Hepatocyte (in vitro differentiated cells): ENCODE data around the gene PLLP. TPM values are rescaled to one million over a fixed set of nuclear protein-coding genes. Genes with fewer than 3 reads are reported as not detected.
A peak's percentile ranks its signal among the peaks of the same experiment; 100 is the strongest.

Source experiments
- DNase-seq: peaks from one replicate; pipeline ENCODE4 v3.0.0-alpha.2; 2016; ENCODE audit warnings: low spot score
- H2AFZ ChIP-seq: fragments of 200-600 bp; sonication (generic); 2 replicates; pipeline ENCODE4 v1.6.0; 2016; ENCODE audit warnings: antibody characterized with exemption, mild to moderate bottlenecking
- H3K27ac ChIP-seq: fragments of 200-600 bp; sonication (generic); 2 replicates; pipeline ENCODE4 v1.5.1; 2016; ENCODE audit warnings: mild to moderate bottlenecking
- H3K27me3 ChIP-seq: fragments of 200-600 bp; sonication (generic); 2 replicates; pipeline ENCODE4 v1.6.1; 2016
- H3K36me3 ChIP-seq: fragments of 200-600 bp; sonication (generic); replicated peaks from 2 replicates; pipeline ENCODE4 v1.5.1; 2016; ENCODE audit warnings: low read depth; ENCODE audit not compliant: insufficient read depth
- H3K4me1 ChIP-seq: fragments of 200-600 bp; sonication (generic); 2 replicates; pipeline ENCODE4 v1.5.1; 2016; ENCODE audit warnings: mild to moderate bottlenecking, moderate library complexity; ENCODE audit not compliant: insufficient read depth
- H3K4me2 ChIP-seq: fragments of 200-600 bp; sonication (generic); 2 replicates; pipeline ENCODE4 v1.6.0; 2016
- H3K4me3 ChIP-seq: fragments of 200-600 bp; sonication (generic); 2 replicates; pipeline ENCODE4 v1.5.1; 2016; ENCODE audit warnings: mild to moderate bottlenecking
- H3K79me2 ChIP-seq: fragments of 200-600 bp; sonication (generic); 2 replicates; pipeline ENCODE4 v1.6.0; 2017; ENCODE audit warnings: mild to moderate bottlenecking
- H3K9me2 ChIP-seq: fragments of 200-600 bp; sonication (generic); replicated peaks from 2 replicates; pipeline ENCODE4 v1.6.0; 2017; ENCODE audit warnings: mild to moderate bottlenecking; ENCODE audit not compliant: insufficient read depth
- H3K9me3 ChIP-seq: fragments of 200-600 bp; sonication (generic); 2 replicates; pipeline ENCODE4 v1.5.1; 2016; ENCODE audit warnings: low read depth, mild to moderate bottlenecking
- H4K20me1 ChIP-seq: fragments of 200-600 bp; sonication (generic); 2 replicates; pipeline ENCODE4 v1.6.0; 2016; ENCODE audit warnings: mild to moderate bottlenecking; ENCODE audit not compliant: insufficient read depth, poor library complexity, severe bottlenecking
- CTCF ChIP-seq: fragments of 200-600 bp; sonication (generic); IDR thresholded peaks from 2 replicates; pipeline ENCODE4 v1.5.1; 2016; ENCODE audit warnings: antibody characterized with exemption, mild to moderate bottlenecking; ENCODE audit not compliant: poor library complexity
- EZH2 ChIP-seq: fragments of 200-600 bp; sonication (generic); IDR thresholded peaks from 2 replicates; pipeline ENCODE4 v1.6.1; 2016; ENCODE audit warnings: antibody characterized with exemption, mild to moderate bottlenecking, borderline replicate concordance
- EZH2phosphoT487 ChIP-seq: fragments of 200-600 bp; sonication (generic); IDR thresholded peaks from one replicate; pipeline ENCODE4 v1.6.1; 2018; ENCODE audit warnings: antibody characterized with exemption, mild to moderate bottlenecking, low read depth, moderate library complexity; ENCODE audit not compliant: unreplicated experiment, severe bottlenecking
- WGBS: methylation state at CpG from one replicate; pipeline ENCODE4 v1.1.6; 2016; ENCODE audit warnings: low lambda C conversion rate; ENCODE audit errors: missing lambda C conversion rate; 5-methylcytosine and 5-hydroxymethylcytosine counted together
- polyA plus RNA-seq: library from polyadenylated mRNA; unstranded; fragments of >200 nt; fragmentation: Nextera tagmentation; extraction: Ambion mirVana; gene quantifications from 2 replicates; pipeline ENCODE4 v1.2.1, GENCODE V29; 2016
- total RNA-seq: library from RNA; depleted of rRNA; stranded (reverse); fragments of >200 nt; gene quantifications from 2 replicates; pipeline ENCODE4 v1.2.3, GENCODE V29; 2014

Gene PLLP
- total and polyA plus RNA-seq, 2 experiments from 2014 or later, result 38.7 to 42.3 TPM

- no peak overlapping the region for H3K4me3 ChIP-seq
- TF ChIP-seq CTCF, result no peak
- TF ChIP-seq EZH2, result no peak
- no peak for TF ChIP-seq EZH2phosphoT487
- H3K27me3 ChIP-seq, result no peaks in the 10 kb centered on the region
- no peak overlapping the region for H3K4me2 ChIP-seq
- no peaks in the 10 kb centered on the region for H3K9me2 ChIP-seq
- H3K36me3 ChIP-seq, result no peaks in the 10 kb centered on the region
- H3K9me3 ChIP-seq, result no peaks in the 10 kb centered on the region
- peak overlapping the region; percentile 53 for H3K27ac ChIP-seq
- H4K20me1 ChIP-seq, result no peaks in the 10 kb centered on the region
- H2AFZ ChIP-seq, result no peak overlapping the region
- no peak for DNase-seq
- peaks cover 60% of the 10 kb centered on the region for H3K79me2 ChIP-seq
- peaks cover 32% of the 10 kb centered on the region for H3K4me1 ChIP-seq
- 95% methylated on average over 5 of the region's 5 CpGs for WGBS
Observed at GRCh38 chr16:57273826-57274225, 10.6 kb downstream of the PLLP start.

- Histone ChIP-seq H3K9me2 (no peaks in the 10 kb centered on the region), H3K27me3 (no peaks in the 10 kb centered on the region), H3K36me3 (no peaks in the 10 kb centered on the region), H3K27ac (peak overlapping the region; percentile 53), H4K20me1 (no peaks in the 10 kb centered on the region), H3K4me3 (no peak overlapping the region), H3K79me2 (peaks cover 59% of the 10 kb centered on the region), H3K4me2 (no peak overlapping the region), H2AFZ (no peak overlapping the region), H3K9me3 (no peaks in the 10 kb centered on the region), H3K4me1 (peaks cover 36% of the 10 kb centered on the region)
- TF ChIP-seq EZH2phosphoT487 (no peak), EZH2 (no peak), CTCF (no peak)
- 13% methylated on average over 1 of the region's 1 CpG for WGBS
- DNase-seq, result peak; percentile 43
Observed at GRCh38 chr16:57273359-57273758, 11.1 kb downstream of the PLLP start.

GRCh38 chr16:57271867-57272495 is 12.5 kb downstream of the PLLP start:
- H3K36me3 ChIP-seq, result no peaks in the 10 kb centered on the region
- TF ChIP-seq EZH2 (no peak), EZH2phosphoT487 (no peak), CTCF (no peak)
- peaks cover 60% of the 10 kb centered on the region for H3K79me2 ChIP-seq
- no peaks in the 10 kb centered on the region for H3K9me3 ChIP-seq
- no peak overlapping the region for H2AFZ ChIP-seq
- no peaks in the 10 kb centered on the region for H4K20me1 ChIP-seq
- no peaks in the 10 kb centered on the region for H3K9me2 ChIP-seq
- H3K27ac ChIP-seq, result no peak overlapping the region
- H3K4me2 ChIP-seq, result no peak overlapping the region
- peaks cover 35% of the 10 kb centered on the region for H3K4me1 ChIP-seq
- no peak for DNase-seq
- no peak overlapping the region for H3K4me3 ChIP-seq
- H3K27me3 ChIP-seq, result no peaks in the 10 kb centered on the region
- WGBS, result 94% methylated on average over 5 of the region's 5 CpGs
